ENCODE results near the gene ADD3.

- no peak for TF ChIP-seq KAT7 (CRISPR knock-in tag; IDR thresholded peaks at IDR 0.05; ENCODE audit: borderline replicate concordance)
- TF ChIP-seq ATF6 (CRISPR knock-in tag; IDR thresholded peaks at IDR 0.05), result no peak
- TF ChIP-seq, protein P1, sequence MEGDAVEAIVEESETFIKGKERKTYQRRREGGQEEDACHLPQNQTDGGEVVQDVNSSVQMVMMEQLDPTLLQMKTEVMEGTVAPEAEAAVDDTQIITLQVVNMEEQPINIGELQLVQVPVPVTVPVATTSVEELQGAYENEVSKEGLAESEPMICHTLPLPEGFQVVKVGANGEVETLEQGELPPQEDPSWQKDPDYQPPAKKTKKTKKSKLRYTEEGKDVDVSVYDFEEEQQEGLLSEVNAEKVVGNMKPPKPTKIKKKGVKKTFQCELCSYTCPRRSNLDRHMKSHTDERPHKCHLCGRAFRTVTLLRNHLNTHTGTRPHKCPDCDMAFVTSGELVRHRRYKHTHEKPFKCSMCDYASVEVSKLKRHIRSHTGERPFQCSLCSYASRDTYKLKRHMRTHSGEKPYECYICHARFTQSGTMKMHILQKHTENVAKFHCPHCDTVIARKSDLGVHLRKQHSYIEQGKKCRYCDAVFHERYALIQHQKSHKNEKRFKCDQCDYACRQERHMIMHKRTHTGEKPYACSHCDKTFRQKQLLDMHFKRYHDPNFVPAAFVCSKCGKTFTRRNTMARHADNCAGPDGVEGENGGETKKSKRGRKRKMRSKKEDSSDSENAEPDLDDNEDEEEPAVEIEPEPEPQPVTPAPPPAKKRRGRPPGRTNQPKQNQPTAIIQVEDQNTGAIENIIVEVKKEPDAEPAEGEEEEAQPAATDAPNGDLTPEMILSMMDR (IDR thresholded peaks at IDR 0.05), result no peak
- TF ChIP-seq IRF2 (CRISPR knock-in tag; IDR thresholded peaks at IDR 0.05; ENCODE audit: borderline replicate concordance, low read depth), result no peak
- TF ChIP-seq ELF4 (CRISPR knock-in tag; IDR thresholded peaks at IDR 0.05; ENCODE audit: low read depth), result no peak
- no peak for TF ChIP-seq IRF1 (CRISPR knock-in tag; IDR thresholded peaks at IDR 0.05)
- TF ChIP-seq USF1 (CRISPR knock-in tag; IDR thresholded peaks at IDR 0.05), result no peak
- TF ChIP-seq, protein P2, sequence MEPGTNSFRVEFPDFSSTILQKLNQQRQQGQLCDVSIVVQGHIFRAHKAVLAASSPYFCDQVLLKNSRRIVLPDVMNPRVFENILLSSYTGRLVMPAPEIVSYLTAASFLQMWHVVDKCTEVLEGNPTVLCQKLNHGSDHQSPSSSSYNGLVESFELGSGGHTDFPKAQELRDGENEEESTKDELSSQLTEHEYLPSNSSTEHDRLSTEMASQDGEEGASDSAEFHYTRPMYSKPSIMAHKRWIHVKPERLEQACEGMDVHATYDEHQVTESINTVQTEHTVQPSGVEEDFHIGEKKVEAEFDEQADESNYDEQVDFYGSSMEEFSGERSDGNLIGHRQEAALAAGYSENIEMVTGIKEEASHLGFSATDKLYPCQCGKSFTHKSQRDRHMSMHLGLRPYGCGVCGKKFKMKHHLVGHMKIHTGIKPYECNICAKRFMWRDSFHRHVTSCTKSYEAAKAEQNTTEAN (CRISPR knock-in tag; IDR thresholded peaks at IDR 0.05), result no peak
- no peak for TF ChIP-seq TP53 (CRISPR knock-in tag; IDR thresholded peaks at IDR 0.05)
- TF ChIP-seq, protein P3, sequence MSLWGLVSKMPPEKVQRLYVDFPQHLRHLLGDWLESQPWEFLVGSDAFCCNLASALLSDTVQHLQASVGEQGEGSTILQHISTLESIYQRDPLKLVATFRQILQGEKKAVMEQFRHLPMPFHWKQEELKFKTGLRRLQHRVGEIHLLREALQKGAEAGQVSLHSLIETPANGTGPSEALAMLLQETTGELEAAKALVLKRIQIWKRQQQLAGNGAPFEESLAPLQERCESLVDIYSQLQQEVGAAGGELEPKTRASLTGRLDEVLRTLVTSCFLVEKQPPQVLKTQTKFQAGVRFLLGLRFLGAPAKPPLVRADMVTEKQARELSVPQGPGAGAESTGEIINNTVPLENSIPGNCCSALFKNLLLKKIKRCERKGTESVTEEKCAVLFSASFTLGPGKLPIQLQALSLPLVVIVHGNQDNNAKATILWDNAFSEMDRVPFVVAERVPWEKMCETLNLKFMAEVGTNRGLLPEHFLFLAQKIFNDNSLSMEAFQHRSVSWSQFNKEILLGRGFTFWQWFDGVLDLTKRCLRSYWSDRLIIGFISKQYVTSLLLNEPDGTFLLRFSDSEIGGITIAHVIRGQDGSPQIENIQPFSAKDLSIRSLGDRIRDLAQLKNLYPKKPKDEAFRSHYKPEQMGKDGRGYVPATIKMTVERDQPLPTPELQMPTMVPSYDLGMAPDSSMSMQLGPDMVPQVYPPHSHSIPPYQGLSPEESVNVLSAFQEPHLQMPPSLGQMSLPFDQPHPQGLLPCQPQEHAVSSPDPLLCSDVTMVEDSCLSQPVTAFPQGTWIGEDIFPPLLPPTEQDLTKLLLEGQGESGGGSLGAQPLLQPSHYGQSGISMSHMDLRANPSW (CRISPR knock-in tag; conservative IDR thresholded peaks at IDR 0.05; ENCODE audit: low read depth), result no peak
- TF ChIP-seq MAX (CRISPR knock-in tag; IDR thresholded peaks at IDR 0.05), result no peak
- TF ChIP-seq, protein P4, sequence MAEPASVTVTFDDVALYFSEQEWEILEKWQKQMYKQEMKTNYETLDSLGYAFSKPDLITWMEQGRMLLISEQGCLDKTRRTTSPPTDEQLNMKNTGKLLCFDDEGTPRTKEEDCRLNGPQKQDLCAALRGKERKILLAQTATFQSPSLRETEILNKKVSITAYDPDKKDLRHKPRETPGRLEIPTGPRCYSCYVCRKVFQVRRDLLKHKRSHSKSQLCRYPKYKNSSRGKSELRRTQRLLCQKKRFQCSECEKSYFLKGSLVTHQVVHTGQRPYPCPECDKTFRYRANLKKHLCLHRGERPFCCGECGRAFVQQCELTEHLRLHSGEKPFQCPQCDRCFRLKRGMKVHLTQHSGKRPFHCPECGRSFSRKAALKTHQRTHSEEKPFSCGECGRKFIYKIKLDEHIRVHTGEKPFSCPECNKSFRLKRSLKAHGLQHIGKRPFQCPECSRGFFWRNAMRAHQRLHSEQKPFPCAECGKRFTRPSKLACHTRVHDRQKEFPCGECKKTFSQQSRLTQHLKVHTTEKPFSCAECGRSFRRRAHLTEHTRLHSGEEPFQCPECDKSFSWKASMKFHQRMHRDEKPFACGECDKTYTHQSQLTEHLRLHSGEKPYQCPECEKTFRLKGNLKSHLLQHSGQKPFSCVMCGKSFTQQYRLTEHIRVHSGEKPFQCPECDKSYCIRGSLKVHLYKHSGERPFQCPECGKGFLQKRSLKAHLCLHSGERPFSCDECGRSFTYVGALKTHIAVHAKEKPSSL (CRISPR knock-in tag; conservative IDR thresholded peaks at IDR 0.05), result no peak
- TF ChIP-seq MLX (CRISPR knock-in tag; IDR thresholded peaks at IDR 0.05), result no peak
These were observed 155.0 kb downstream of the ADD3 start for GRCh38 chr10:110162741-110163145.

Measured in WTC11 (cell line).